Endothelial cell of umbilical vein (primary cell): ENCODE data around the gene MRPS26.

ENCODE experiments used
- EZH2 ChIP-seq: IDR thresholded peaks from 2 replicates; pipeline ENCODE4 v1.6.1; 2012; ENCODE audit warnings: borderline replicate concordance, low read depth, mild to moderate bottlenecking, moderate library complexity, low read length, inconsistent platforms; ENCODE audit not compliant: severe bottlenecking
- FOS ChIP-seq: IDR thresholded peaks from 2 replicates; pipeline ENCODE4 v1.6.1; 2011; ENCODE audit warnings: mild to moderate bottlenecking, low read length, moderate library complexity, borderline replicate concordance; ENCODE audit not compliant: insufficient read depth
- MYC ChIP-seq: IDR thresholded peaks from one replicate; pipeline ENCODE4 v1.6.1; 2011; ENCODE audit warnings: mild to moderate bottlenecking, low read depth, low read length
- POLR2A ChIP-seq: IDR thresholded peaks from 2 replicates; pipeline ENCODE4 v1.6.1; 2012; ENCODE audit warnings: low read depth, mild to moderate bottlenecking, control low read depth, low read length
- POLR2AphosphoS5 ChIP-seq: IDR thresholded peaks from 2 replicates; pipeline ENCODE4 v1.6.1; 2012; ENCODE audit warnings: low read depth, mild to moderate bottlenecking, control low read depth, low read length, moderate library complexity; ENCODE audit not compliant: insufficient read depth
- TF ChIP-seq, protein P1 (sequence below), 2 donors: IDR thresholded peaks; 1 replicate in 1 of 2; 2 replicates in 1 of 2; pipeline ENCODE4 v1.5.1; 2011; ENCODE audit warnings: low read length in 2 of 2, mild to moderate bottlenecking in 2 of 2, moderate library complexity in 2 of 2, control low read depth in 1 of 2, inconsistent platforms in 1 of 2, low read depth in 1 of 2; ENCODE audit not compliant: insufficient read depth in 1 of 2; ENCODE audit errors: extremely low read depth in 1 of 2

DNA sequence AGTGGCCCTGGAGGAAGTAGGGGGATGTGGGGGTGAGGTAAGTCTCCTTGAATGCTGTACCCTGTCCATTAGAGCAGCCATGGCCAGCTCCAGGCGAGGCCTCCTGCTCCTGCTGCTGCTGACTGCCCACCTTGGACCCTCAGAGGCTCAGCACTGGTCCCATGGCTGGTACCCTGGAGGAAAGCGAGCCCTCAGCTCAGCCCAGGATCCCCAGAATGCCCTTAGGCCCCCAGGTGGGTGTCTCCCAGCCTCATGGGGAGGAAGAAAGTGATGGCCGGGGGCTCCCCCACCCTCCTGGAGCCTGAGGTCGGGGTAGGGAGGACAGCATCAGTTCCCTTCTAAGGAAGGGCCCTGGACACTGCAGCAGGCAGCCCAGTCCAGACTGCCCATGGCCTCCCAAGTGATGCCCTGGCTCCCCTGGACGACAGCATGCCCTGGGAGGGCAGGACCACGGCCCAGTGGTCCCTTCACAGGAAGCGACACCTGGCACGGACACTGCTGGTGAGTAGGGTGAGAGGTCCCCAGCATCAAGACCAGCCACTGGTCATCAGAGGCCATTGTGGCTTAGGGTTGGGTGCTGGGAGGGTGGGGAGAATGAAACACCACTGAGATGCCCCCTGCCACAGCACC, 1.4 kb upstream of the MRPS26 start:
- TF ChIP-seq POLR2A (no peak), EZH2 (no peak), MYC (no peak), FOS (no peak), POLR2AphosphoS5 (no peak)
- TF ChIP-seq, protein P1, sequence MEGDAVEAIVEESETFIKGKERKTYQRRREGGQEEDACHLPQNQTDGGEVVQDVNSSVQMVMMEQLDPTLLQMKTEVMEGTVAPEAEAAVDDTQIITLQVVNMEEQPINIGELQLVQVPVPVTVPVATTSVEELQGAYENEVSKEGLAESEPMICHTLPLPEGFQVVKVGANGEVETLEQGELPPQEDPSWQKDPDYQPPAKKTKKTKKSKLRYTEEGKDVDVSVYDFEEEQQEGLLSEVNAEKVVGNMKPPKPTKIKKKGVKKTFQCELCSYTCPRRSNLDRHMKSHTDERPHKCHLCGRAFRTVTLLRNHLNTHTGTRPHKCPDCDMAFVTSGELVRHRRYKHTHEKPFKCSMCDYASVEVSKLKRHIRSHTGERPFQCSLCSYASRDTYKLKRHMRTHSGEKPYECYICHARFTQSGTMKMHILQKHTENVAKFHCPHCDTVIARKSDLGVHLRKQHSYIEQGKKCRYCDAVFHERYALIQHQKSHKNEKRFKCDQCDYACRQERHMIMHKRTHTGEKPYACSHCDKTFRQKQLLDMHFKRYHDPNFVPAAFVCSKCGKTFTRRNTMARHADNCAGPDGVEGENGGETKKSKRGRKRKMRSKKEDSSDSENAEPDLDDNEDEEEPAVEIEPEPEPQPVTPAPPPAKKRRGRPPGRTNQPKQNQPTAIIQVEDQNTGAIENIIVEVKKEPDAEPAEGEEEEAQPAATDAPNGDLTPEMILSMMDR (IDR thresholded peaks at IDR 0.05; ENCODE audit: extremely low read depth in 1 of 2, insufficient read depth in 1 of 2, low read depth in 1 of 2, low read length in 2 of 2), result no peak
